ENCODE results near the gene BCAS3. TPM values are rescaled to one million over a fixed set of nuclear protein-coding genes. Genes with fewer than 3 reads are reported as not detected.

The BCAS3 gene
- total RNA-seq, 1 experiment from 2014 or later: 26.3 TPM

DNA sequence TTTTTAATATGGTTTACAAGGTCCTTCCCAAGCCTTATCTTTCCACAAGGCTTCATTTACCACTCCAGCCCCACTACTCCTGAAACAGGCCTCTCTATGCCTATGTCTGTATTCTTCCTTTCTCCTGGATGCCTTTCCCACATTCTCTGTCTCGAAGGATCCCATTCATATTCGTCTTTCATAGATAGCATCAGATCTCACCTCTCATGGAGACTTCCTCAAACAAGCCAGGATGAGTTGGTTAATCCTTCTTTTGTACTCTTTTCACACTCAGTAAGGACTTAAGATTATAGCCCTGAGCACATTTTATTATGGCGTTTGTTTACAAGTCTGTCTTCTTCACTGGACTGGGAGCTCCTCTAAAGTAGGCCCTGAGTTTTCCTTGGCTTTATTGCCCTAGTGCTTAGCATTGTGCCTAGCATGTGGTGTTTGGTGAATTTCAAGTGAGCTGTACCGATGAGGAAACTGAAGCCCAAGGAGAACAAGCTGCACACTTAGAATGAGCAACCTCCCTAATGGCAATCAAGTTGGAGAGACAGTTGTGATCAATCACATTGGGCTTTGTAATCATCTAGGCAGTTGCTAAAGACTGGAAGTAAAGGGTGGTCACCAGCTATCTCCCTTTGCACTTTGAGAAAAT, 764.6 kb downstream of the BCAS3 start:
- Histone ChIP-seq H3K4me2 (ENCODE audit: low read length) (no peak overlapping the region), H4K20me1 (ENCODE audit: insufficient read depth) (no peaks in the 10 kb centered on the region), H3K27ac (ENCODE audit: low read depth, low read length) (no peak overlapping the region), H3K9me3 (ENCODE audit: control insufficient read depth in 1 of 2, insufficient read depth in 1 of 2, low read depth in 1 of 2, low read length in 2 of 2) (peaks cover 0 to 4% of the 10 kb centered on the region in 2 experiments; a peak in 2 of 4 replicates), H3K27me3 (ENCODE audit: insufficient read depth, low read length) (no peaks in the 10 kb centered on the region), H3K4me3 (replicated peaks in 1 of 2; ENCODE audit: low read depth in 1 of 2, low read length in 2 of 2) (no peak overlapping the region), H2AFZ (ENCODE audit: low read depth, low read length, poor library complexity, severe bottlenecking) (no peak overlapping the region), H3K79me2 (ENCODE audit: insufficient read depth, low read length) (no peaks in the 10 kb centered on the region), H3K4me1 (ENCODE audit: control insufficient read depth in 1 of 2, insufficient read depth in 2 of 2, low read length in 2 of 2) (peaks cover 2 to 11% of the 10 kb centered on the region in 2 experiments; a peak in 2 of 4 replicates), H3K9me2 (ENCODE audit: insufficient read depth) (no peaks in the 10 kb centered on the region), H3K9ac (ENCODE audit: low read length) (no peak overlapping the region), H3K36me3 (ENCODE audit: control insufficient read depth in 1 of 2, insufficient read depth in 2 of 2, low read length in 2 of 2) (no peaks in the 10 kb centered on the region)
- BruUV-seq (replicated peaks): no TSS peak
- DNase-seq (ENCODE audit: low read depth, low spot score) (no peak), ATAC-seq (no peak)
- intact Hi-C loops (cut with micrococcal nuclease): no loop called here
- RAD21 ChIA-PET (ENCODE audit: low non-redundant PET in 1 of 2, low total read pairs in 2 of 2, uncharacterized antibody in 2 of 2, unreplicated experiment in 2 of 2): no interaction called here
- POLR2A ChIA-PET: no interaction called here
- no peak for TF ChIP-seq EZH2phosphoT487 (IDR thresholded peaks at IDR 0.05; ENCODE audit: borderline replicate concordance)
- TF ChIP-seq EGR1 (IDR thresholded peaks at IDR 0.05; ENCODE audit: low read depth): no peak
- no peak for TF ChIP-seq SRF (IDR thresholded peaks at IDR 0.05; ENCODE audit: low read depth)
- TF ChIP-seq POLR2AphosphoS5 (IDR thresholded peaks at IDR 0.05; ENCODE audit: low read depth, low read length): no peak
- no peak for TF ChIP-seq ZNF274 (IDR thresholded peaks at IDR 0.05; ENCODE audit: low read depth, low read length)
- TF ChIP-seq EZH2 (IDR thresholded peaks at IDR 0.05): no peak
- TF ChIP-seq, protein P1, sequence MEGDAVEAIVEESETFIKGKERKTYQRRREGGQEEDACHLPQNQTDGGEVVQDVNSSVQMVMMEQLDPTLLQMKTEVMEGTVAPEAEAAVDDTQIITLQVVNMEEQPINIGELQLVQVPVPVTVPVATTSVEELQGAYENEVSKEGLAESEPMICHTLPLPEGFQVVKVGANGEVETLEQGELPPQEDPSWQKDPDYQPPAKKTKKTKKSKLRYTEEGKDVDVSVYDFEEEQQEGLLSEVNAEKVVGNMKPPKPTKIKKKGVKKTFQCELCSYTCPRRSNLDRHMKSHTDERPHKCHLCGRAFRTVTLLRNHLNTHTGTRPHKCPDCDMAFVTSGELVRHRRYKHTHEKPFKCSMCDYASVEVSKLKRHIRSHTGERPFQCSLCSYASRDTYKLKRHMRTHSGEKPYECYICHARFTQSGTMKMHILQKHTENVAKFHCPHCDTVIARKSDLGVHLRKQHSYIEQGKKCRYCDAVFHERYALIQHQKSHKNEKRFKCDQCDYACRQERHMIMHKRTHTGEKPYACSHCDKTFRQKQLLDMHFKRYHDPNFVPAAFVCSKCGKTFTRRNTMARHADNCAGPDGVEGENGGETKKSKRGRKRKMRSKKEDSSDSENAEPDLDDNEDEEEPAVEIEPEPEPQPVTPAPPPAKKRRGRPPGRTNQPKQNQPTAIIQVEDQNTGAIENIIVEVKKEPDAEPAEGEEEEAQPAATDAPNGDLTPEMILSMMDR (IDR thresholded peaks at IDR 0.05 in 2 of 3, conservative IDR thresholded peaks at IDR 0.05 in 1 of 3; ENCODE audit: borderline replicate concordance in 1 of 3, insufficient read depth in 1 of 3, low read depth in 2 of 3, low read length in 2 of 3): no peak
- TF ChIP-seq YY1 (IDR thresholded peaks at IDR 0.05; ENCODE audit: extremely low read depth, insufficient replicate concordance, low read depth, low read length): no peak
- TF ChIP-seq FOSL1 (IDR thresholded peaks at IDR 0.05; ENCODE audit: low read depth): no peak
- TF ChIP-seq CBX3 (IDR thresholded peaks at IDR 0.05; ENCODE audit: low read depth): no peak
- CTCF ChIA-PET: no interaction called here

Other genes starting within 250 kb of the BCAS3 start
- 35.8 TPM for gene APPBP2, start 151.6 kb upstream of the BCAS3 start, total RNA-seq (2021; ENCODE audit: unreplicated experiment)
- 29.1 TPM for gene PPM1D, start 77.7 kb upstream of the BCAS3 start, total RNA-seq (2021; ENCODE audit: unreplicated experiment)

Data from HCT116 (cell line).